ENCODE results near the gene SEMA6A.

- TF ChIP-seq USF1 (IDR thresholded peaks at IDR 0.05; ENCODE audit: borderline replicate concordance, low read depth) (no peak), NFIC (IDR thresholded peaks at IDR 0.05; ENCODE audit: borderline replicate concordance) (no peak), CTCF (IDR thresholded peaks at IDR 0.05) (no peak), NRF1 (IDR thresholded peaks at IDR 0.05; ENCODE audit: low read depth, low read length) (no peak), POLR2AphosphoS5 (IDR thresholded peaks at IDR 0.05; ENCODE audit: low read depth, low read length) (no peak), RFX5 (IDR thresholded peaks at IDR 0.05; ENCODE audit: low read length) (no peak), TAF1 (IDR thresholded peaks at IDR 0.05; ENCODE audit: borderline replicate concordance, low read depth, low read length) (no peak)
Measured at GRCh38 chr5:116573702-116574366, 789 bp downstream of the SEMA6A start.
